ENCODE measurements around the gene TMEM107.
"Not testable (repeated sequence)": the region's sequence is repeated elsewhere in the genome, so short reads cannot be mapped to it uniquely, and the experiment has no call there.

Gene TMEM107

GRCh38 chr17:8176197-8176940 lies at the start of gene TMEM107:
TMEM107 (minus strand) TSS chr17:8176380; CDS start chr17:8176286, 94 bp downstream.
- in situ Hi-C loops (cut with MboI; ENCODE audit: low sequenced_read_pairs) = no loop called here

- in situ Hi-C loops (cut with MboI; ENCODE audit: low sequenced_read_pairs) = no loop called here
These were observed 49.0 kb upstream of the TMEM107 start for GRCh38 chr17:8224891-8225812.

- in situ Hi-C loops (cut with MboI; ENCODE audit: low sequenced_read_pairs) = no loop called here
These were observed 47.4 kb upstream of the TMEM107 start for GRCh38 chr17:8223356-8224126.

DNA sequence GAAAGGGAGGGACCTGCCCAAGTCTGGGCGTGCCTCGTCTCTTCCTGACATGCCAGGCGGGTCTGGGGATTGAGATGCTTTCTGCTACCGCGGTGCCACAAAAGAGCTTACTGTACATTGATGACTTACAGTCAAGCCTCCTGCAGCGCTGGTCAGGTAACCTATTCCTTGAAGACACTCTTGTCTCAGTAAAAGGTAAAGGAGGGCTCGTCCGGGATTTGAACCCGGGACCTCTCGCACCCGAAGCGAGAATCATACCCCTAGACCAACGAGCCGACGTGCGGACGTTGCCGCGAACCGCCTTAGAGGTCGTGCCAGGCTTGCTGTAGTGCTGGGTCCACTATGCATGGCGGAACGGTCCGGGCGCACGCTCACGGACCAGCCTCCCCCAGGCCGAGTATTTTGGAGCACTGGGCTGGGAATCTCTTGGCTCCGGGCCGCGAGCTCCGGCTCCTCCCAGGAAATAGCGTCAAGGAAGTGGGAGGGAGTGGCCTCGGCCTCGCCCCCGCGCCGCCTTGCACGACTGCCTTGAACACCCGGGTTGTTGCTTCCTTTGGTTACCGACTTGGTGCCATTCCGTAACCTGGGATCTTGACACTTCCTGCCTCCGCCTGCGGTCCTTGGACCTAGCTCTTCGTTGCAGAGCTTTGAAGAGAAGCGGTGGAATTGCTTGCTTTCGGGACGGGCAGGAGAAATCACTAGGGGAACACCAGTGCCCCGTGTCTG lies 46.6 kb upstream of the TMEM107 start:
- in situ Hi-C loops (cut with MboI; ENCODE audit: low sequenced_read_pairs) = no loop called here

DNA sequence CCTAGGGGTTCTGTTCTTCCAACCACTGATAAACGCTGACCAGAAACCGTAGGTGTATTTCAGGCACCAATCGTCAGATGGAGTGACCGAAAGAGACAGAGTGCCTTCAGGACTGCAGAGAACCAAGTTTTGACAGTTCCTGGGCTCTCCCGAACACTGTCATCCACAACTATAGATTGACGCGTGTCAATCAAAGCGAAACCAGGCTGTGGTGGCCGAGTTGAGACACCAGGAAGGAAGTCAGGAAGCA lies 46.1 kb upstream of the TMEM107 start:
- in situ Hi-C loops (cut with MboI; ENCODE audit: low sequenced_read_pairs) = no loop called here

DNA sequence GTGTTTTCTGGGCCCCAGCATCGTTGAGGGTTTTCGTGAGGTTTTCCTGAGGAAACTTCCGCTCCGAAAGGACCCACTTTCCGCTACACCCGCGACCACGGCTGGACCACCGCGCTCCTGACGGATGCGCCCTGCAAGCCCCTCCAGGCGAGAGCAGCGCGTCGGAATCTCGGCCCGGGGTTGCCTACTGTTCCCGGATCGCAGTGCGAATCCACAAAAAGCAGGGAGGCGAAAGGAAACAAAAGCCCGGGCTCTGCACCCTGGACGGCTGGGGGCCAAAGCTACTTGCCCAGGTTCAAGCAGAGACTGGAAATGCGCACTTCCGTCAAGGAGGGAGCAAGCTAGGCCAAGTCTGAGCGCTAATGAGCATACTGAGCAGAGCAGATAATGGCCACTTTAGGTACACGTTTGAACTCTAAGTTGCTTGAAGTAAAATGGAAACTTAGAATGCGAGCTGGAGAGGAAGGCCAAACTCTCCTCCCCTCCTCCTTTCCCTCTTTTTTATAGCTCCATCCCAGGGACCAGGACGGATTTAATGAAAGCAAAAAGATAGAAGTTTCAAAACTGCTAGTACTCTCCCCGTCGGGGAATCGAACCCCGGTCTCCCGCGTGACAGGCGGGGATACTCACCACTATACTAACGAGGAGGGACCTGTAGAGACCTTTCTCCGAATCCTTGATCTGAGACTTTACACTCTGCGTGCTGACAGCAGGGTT lies 45.6 kb upstream of the TMEM107 start:
- in situ Hi-C loops (cut with MboI; ENCODE audit: low sequenced_read_pairs) = no loop called here

GRCh38 chr17:8220783-8221662 lies 44.8 kb upstream of the TMEM107 start:
- in situ Hi-C loops (cut with MboI; ENCODE audit: low sequenced_read_pairs) = no loop called here

DNA sequence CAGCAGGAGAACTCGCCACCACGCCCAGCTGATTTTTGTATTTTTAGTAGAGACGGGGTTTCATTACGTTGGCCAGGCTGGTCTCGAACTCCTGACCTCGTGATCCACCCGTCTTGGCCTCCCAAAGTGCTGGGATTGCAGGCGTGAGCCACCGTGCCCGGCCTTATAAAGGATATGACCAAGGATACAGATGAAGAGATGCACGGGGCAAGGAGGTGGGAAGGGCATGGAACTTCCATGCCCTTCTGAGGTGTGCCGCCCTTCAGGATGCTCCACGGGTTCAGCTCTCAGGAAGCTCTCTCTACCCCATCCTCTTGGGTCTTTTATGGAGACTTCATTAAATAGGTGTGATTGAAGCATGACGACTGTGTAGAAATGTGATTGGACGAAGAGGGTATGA lies 37.8 kb upstream of the TMEM107 start:
- in situ Hi-C loops (cut with MboI; ENCODE audit: low sequenced_read_pairs) = not testable (repeated sequence)

GRCh38 chr17:8212312-8213180 lies 36.4 kb upstream of the TMEM107 start:
- in situ Hi-C loops (cut with MboI; ENCODE audit: low sequenced_read_pairs) = no loop called here

- in situ Hi-C loops (cut with MboI; ENCODE audit: low sequenced_read_pairs) = no loop called here
These were observed 34.7 kb upstream of the TMEM107 start for GRCh38 chr17:8210761-8211458.

DNA sequence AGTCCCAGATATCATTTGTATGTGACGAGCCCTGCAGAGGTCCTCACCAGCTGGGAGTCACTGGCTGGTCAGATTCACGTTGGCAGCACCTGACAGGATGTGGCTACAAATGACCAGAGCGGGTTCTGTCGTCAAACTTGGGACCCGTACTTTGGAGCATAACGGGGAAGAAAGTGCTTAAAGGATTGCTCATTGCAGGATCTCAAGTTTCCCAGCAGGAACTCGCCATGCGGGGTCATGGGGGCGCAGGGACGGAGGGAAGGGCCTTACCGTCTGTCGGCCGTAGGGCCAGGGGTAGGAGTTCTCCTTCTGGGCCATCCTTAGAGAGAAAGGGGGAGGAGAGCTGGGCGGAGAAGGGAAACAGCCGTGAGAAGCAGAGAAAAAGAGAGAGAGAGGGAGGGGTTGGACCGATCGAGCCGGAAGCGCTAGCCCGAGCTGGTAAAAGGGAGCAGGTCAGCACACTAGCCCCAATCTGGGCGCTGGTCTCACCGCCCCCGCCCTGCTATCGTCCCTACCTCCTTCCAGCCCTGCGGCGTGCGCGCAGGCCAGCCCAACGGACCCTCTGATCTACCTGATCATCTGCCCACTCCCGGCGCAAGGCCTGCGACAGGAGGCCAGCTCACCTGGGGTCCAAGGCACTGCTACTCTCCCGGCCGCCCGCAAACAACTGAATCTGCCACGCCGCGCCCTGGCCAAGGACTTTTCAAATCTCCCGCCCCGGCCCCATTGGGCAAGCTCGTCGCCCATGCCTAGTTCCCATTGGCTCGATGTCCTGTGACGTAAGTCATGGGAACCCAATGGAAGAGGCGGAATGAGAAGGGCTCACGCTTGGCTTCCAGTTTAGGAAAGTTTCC lies 34.0 kb upstream of the TMEM107 start, which contains the start of gene AURKB:
Gene AURKB, minus strand, starts transcription at position 669 of the 854 bp plus-strand sequence. Its CDS starts 351 bp downstream, at position 318.
- in situ Hi-C loops (cut with MboI; ENCODE audit: low sequenced_read_pairs) = no loop called here

DNA sequence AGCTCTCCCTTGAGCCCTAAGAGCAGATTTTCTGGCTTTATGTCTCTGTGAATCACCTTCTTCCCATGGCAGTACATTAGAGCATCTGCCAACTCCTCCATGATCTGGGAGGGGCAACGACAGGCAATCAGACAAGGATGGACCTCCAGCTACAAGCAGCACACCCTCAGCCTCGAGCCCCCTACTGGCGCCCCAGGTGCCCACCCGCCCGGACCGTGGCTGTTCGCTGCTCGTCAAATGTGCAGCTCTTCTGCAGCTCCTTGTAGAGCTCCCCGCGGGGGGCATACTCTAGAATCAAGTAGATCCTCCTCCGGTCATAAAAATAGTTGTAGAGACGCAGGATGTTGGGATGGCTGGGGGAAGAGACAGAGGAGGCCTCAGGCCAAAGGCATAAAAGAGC lies 30.4 kb upstream of the TMEM107 start:
- in situ Hi-C loops (cut with MboI; ENCODE audit: low sequenced_read_pairs) = no loop called here

DNA sequence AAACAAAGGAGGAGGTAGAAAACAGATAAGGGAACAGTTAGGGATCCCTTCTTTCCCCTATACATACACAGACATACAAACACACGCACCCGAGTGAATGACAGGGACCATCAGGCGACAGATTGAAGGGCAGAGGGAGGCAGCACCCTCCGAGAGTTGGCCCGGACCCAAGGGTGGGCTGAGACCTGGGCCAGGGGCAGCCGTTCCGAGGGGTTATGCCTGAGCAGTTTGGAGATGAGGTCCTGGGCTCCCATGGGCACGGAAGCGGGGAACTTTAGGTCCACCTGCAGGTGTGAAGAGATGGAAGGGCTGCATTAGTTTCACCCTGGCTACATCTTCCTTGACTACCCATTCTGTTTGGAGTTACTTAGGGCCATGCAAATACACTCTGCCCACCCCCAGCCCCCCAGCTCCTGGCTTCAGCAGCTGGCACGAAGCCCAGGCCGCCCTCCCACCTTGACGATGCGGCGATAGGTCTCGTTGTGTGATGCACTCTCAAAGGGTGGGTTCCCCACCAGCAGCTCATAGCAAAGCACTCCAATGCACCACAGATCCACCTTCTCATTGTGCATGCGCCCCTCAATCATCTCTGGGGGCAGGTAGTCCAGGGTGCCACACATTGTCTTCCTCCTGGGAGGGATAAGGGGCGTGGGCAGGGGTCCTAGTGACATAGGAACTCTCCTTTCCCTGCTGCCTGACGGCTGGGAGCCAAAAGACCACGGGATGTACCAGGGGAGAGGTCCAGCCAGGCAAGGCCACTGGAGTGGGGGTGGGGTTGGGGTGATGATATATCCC lies 28.8 kb upstream of the TMEM107 start:
- in situ Hi-C loops (cut with MboI; ENCODE audit: low sequenced_read_pairs) = no loop called here

DNA sequence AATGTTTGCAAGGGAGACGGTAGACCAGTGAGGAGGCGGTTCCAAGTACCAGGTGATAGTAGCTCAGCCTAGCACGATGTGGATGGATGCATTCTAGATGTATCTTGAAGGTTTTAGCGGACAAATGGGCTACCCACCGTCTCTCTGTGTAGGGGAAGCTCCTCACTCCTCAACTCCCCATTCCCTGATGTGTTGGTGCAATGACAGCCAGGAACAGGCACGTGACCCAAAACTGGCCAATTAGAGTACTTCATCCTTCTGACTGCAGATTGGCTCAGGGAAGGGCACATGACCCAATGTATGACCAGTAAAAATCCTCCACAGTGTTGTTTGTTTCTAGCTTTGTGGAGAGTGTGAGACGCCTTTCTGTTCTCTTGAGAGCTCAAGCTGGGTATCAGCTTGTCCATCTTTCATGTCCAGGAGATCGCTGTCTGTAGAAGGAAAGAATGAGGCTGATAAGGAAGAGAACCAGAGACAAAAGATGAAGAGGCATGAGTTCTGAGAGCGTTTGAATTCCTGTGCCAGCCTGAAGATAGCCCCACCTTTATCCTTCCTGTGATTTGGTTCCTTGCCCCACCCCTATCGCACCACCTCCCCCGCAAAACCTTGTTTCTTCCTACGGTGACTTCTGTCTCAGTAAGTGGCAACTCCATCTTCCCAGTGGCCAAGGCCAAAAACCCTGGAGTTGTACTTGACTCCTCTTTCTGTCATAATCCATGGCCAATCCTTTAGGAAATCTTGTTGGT lies 16.1 kb upstream of the TMEM107 start:
- in situ Hi-C loops (cut with MboI; ENCODE audit: low sequenced_read_pairs) = no loop called here

- in situ Hi-C loops (cut with MboI; ENCODE audit: low sequenced_read_pairs) = no loop called here
These were observed 14.3 kb upstream of the TMEM107 start for GRCh38 chr17:8190506-8190905.

All from HL-60/S4 (cell line).